Hepatic stellate cell (primary cell): ENCODE measurements around the gene LASP1.

ENCODE experiments used
- DNase-seq: peaks from one replicate; pipeline ENCODE4 v3.0.0; 2011; ENCODE audit warnings: low spot score

The LASP1 gene

GRCh38 chr17:38886643-38887010 is 16.8 kb downstream of the LASP1 start:
- DNase-seq, result no peak

DNA sequence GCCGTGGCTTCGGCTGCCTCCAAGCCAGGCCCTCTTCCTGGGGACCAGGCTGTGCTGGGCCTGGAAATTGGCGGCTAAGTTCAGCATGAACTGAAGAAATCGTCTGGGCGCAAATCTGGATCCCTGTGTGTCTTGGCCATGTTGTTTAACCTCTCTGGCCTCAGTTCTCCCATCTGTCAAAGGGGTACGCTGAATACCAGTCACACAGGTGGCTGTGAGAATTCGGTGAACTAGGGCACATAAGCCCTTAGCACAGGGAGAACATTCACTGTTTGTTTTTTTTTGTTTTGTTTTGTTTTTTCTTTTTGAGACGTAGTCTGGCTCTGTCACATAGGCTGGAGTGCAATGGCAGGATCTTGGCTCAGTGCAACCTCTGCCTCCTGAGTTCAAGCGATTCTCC is 19.0 kb downstream of the LASP1 start:
- DNase-seq, result no peak

- no peak for DNase-seq
These were observed 20.0 kb downstream of the LASP1 start for GRCh38 chr17:38889745-38890409.

- DNase-seq, result no peak
These were observed 20.5 kb downstream of the LASP1 start for GRCh38 chr17:38890410-38890746.

GRCh38 chr17:38891441-38891840 is 21.6 kb downstream of the LASP1 start:
- no peak for DNase-seq

- no peak for DNase-seq
These were observed 22.2 kb downstream of the LASP1 start for GRCh38 chr17:38892083-38892482.

DNA sequence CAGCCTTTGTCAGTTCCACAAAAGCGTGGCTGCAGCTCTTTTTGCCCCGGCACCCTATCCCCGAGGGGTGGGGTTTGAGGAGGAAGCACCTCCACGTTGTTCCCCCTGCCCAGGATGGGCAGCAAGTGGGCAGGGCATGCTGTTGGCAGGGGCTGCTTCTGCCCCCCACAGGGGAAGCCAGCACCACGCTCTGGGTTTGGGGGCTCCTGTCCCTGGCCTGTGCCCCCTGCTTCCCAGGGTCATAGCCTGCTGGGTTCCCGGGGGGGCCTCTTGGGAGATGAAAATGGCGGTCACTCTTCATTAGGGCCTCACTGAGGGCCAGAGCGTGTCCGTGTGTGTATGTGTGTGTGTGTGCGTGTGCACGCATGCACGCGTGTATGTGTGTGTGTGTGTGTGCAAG is 22.8 kb downstream of the LASP1 start:
- no peak for DNase-seq

DNA sequence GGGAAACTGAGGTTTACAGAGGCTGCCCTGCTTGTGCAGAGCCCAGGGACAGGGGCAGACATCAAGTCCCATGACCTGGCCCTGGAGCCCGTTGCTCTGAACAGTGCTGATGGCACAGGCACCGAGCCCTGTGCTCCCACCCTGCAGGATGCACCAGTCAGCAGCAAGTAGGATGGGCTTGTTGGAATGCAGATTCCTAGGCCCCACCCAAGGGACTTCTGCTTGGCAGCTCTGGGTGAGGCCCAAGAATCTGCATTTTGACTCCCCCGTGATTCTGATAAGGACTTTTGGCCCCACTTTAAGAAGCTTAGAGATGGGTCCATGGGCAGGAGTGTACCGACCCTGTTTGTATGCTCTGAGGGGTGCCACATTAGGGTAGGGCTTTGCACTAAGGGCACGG is 23.3 kb downstream of the LASP1 start:
- DNase-seq, result no peak

DNA sequence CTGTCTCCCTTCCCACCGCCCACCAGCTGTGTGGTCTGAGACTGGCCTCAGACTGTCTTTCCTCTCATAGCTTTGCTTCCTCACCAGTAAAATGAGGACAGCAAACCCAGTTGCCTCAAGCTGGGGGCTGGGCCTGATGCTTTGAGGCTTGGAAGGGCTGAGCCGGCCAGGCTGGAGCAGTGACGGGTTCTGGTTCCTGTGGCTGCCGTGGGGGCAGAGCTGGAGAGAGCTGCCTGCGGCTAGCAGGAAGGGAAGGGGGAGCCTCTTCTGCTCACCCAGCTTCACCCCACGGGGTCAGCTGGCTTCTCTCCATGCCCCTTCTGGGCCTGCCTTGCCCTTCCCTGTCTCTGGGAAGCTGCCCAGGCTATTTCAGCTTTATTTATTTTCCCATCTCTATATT is 23.7 kb downstream of the LASP1 start:
- DNase-seq, result no peak

DNA sequence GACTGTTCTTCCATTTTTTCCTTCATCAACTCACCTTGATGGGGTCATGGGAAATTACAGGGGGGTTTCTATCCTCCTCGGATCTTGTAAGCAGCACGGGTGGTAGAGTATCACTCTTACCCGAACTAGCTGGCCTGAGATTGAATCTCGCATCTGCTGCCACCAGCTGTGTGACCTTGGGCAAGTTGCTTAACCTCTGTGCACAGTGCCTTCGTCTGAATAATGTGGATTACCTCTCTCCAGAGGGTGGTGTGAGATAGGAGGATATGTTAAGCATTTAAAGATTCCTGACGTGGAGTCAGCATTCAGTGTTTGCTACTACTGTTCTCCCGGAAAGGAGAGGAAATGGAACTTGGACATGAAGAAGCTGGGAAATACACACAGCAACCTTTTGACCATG is 24.4 kb downstream of the LASP1 start:
- DNase-seq, result no peak

- DNase-seq, result no peak
These were observed 26.6 kb downstream of the LASP1 start for GRCh38 chr17:38896346-38896954.

DNA sequence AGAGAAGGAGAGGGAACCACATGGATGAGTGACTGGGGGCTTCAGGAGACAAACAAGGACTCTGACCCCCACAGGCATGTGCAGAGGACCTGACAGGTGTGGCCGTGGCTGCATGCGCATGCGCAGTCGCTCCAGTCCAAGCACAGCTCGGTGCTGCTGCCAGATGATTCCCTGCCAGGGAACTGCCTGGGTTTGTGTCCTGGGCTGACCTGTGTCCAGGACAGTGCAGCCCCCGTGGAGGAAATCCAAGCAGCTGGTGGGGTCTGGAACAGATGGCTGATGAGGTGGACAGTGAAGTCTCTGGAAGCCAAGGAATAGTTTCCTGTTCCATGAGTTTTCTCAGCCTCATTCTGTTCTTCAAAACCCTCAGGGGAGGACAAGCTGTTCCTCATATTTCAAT is 27.3 kb downstream of the LASP1 start:
- no peak for DNase-seq

- no peak for DNase-seq
These were observed 27.9 kb downstream of the LASP1 start for GRCh38 chr17:38897671-38898290.

- DNase-seq, result no peak
These were observed 28.4 kb downstream of the LASP1 start for GRCh38 chr17:38898291-38898679.

GRCh38 chr17:38898812-38899348 is 29.0 kb downstream of the LASP1 start:
- DNase-seq, result no peak

GRCh38 chr17:38899421-38899820 is 29.6 kb downstream of the LASP1 start:
- no peak for DNase-seq

DNA sequence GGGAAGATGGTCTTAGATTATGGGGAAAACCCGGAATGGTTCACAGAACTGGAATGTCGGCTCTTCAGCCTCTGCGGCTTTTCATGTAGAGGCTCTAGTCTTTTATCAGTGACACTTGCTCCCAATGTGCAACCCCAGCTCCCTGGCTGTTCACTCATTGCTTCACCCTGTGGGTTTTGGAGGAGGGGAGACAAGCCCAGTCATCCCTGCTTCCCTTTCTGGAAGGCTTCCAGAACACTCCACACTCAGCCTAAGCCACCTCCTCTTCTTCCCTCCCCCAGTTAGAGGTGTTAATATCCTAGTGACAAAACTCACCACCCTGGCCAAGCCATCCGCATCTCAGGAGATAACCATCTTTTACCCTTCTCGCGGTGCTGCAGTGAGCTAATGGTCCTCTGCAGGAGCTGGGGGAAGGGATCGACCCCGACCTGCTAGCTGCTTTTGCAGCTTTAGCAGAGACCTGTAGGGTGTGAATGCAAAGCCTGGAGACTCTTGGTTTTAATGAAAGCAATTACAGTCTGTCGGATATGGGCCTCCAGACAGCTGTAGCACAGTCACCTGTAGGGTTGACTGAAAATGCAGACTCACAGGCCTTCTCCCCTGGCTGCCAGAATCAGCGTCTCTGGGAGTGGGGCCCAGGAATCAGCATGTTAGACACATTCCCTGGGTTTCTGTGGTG is 31.3 kb downstream of the LASP1 start:
- DNase-seq, result peak; percentile 98

- no peak for DNase-seq
These were observed 33.5 kb downstream of the LASP1 start for GRCh38 chr17:38903404-38903803.

- DNase-seq, result no peak
These were observed 35.0 kb downstream of the LASP1 start for GRCh38 chr17:38904892-38905291.

GRCh38 chr17:38905375-38905774 is 35.5 kb downstream of the LASP1 start:
- DNase-seq, result no peak

DNA sequence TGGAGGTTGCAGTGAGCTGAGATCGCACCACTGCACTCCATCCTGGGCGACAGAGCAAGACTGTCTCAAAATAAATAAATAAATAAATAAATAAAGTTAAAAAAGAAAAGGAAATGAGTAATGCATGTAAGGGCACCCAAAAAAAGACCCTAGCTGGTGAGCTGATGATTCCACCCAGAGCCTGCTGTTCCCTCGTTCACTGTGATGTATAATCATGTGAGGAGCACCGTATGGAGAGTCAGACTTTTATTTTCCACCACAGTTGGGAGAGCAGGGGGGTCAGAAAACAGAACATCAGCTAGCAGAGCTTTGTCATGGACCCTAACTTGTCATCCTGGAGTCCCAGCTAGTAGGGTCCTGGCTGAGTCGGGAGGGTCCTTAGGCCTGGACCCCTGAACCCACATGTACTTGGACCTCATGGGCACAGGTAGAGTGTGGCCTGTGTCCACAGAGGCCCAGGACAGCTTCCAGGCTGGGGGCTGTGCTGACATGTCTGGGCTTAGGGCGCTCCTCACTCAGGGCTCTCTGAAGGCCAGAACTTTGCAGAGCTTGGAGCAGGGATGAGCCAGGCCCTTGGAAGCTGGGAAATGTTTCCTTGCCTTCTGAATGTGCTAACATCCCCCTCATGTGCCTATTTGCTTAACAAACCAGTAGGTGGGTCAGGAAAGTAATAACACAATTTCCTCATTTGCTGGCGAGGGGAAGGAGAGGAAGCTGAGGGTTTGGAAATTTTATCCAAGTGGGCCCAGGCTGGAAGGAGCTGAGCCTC is 36.8 kb downstream of the LASP1 start:
- no peak for DNase-seq

DNA sequence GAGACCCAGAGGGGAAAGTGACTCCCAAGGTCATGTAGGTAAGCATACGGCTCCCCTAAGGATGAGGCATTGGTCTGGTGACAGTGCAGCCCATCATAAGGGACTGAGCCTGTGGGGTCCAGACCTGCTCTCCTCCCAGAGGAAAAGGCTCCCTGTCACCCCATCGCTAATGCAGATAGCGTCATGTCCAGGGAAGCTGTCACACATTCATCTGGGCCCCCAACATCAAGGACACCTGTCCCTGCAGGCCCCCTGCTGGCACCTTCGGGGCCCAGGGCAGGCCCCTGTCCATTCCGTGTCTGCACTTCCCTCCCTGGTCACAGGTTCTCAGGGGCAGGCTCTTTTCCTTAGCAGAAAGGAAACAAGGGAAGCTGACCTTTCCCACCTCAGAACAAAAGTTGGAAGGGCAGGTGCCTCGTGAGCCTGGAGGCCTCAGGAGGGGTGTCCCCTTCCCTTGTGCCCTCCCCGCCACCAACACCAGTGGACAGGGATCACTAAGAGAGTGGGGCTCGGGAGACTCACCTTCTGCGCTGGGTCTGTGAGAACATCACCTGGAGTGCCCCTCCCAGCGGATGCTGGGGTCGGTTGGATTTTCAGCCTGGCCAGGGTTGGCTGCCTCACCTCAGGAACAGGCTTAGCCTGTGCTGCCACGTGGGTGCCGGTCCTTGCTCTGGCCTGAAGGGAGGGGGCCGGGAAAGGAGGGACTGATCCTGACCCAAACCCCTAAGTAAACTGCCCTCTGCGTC is 38.2 kb downstream of the LASP1 start:
- DNase-seq, result no peak
